K562 (cell line): ENCODE measurements around the gene GSK3B. TPM values are rescaled to one million over a fixed set of nuclear protein-coding genes. Genes with fewer than 3 reads are reported as not detected.

Source experiments
- ATAC-seq: fragments of 200-7000 bp; cut with Tn5 transposase; 3 replicates; pipeline ENCODE4 v1.9.1; 2020; ENCODE audit warnings: moderate library complexity
- BruUV-seq: library from RNA; stranded (reverse); fragments of 400-500 nt; replicated peaks from 2 replicates; lab custom pipeline; 2021; lab: Mats Ljungman, UMichigan
- CTCF ChIA-PET: fragments of 300-600 bp; formaldehyde crosslinking; extraction: SDS; loops from one replicate; lab custom pipeline; 2021; ENCODE audit warnings: low intra/inter-chr PET ratio; lab: Yijun Ruan, JAX
- POLR2A ChIA-PET: fragments of 300-600, 350-650 bp; sonication (Branson Sonifier 250); formaldehyde crosslinking; extraction: SDS; loops from one replicate; lab custom pipeline; 2021; ENCODE audit warnings: antibody characterized with exemption, inconsistent platforms; lab: Yijun Ruan, JAX
- DNase-seq, 4 experiments: peaks; one replicate each; pipeline versions ENCODE4 v3.0.0 to v3.0.0-alpha.2; 2011 to 2018; ENCODE audit warnings: low spot score in 3 of 4, mixed read lengths in 3 of 4; ENCODE audit errors: extremely low read depth in 1 of 4
- FAIRE-seq: peaks from 2 replicates; lab custom pipeline; 2011; peaks lifted over from hg19 to GRCh38; lab: Jason Lieb, UNC
- H2AFZ ChIP-seq: 2 replicates; pipeline ENCODE4 v1.6.0; 2011; ENCODE audit warnings: low read depth, low read length, control low read depth, inconsistent platforms
- H3K27ac ChIP-seq: fragments of 200-600 bp; 3 replicates; pipeline ENCODE4 v1.8.0; 2011; ENCODE audit warnings: low read depth, mild to moderate bottlenecking, control low read depth, inconsistent platforms, low read length, moderate library complexity, mixed read lengths; ENCODE audit errors: extremely low read depth
- H3K27me3 ChIP-seq, 2 experiments: fragments of 300-600 bp in 1 of 2; 2 replicates in 1 of 2; 3 replicates in 1 of 2; pipeline versions ENCODE4 v1.6.0 to v1.8.0; 2011; ENCODE audit warnings: inconsistent platforms in 2 of 2, low read length in 2 of 2, mild to moderate bottlenecking in 1 of 2, mixed read lengths in 1 of 2, moderate library complexity in 1 of 2; ENCODE audit not compliant: control insufficient read depth in 2 of 2, insufficient read depth in 2 of 2
- H3K36me3 ChIP-seq: fragments of 300-600 bp; 3 replicates; pipeline ENCODE4 v1.8.0; 2011; ENCODE audit warnings: mild to moderate bottlenecking, low read length, inconsistent platforms; ENCODE audit not compliant: control insufficient read depth, insufficient read depth
- H3K4me1 ChIP-seq, 2 experiments: fragments of 200-600 bp in 1 of 2; replicated peaks in 1 of 2; 2 replicates in 1 of 2; 3 replicates in 1 of 2; pipeline versions ENCODE4 v1.5.1 to v1.8.0; 2011; ENCODE audit warnings: inconsistent platforms in 2 of 2, low read length in 2 of 2, mild to moderate bottlenecking in 1 of 2, mixed read lengths in 1 of 2, moderate library complexity in 1 of 2; ENCODE audit not compliant: control insufficient read depth in 2 of 2, insufficient read depth in 2 of 2
- H3K4me2 ChIP-seq: 2 replicates; pipeline ENCODE4 v1.6.1; 2011; ENCODE audit warnings: low read length, control low read depth, inconsistent platforms, mixed read lengths; ENCODE audit not compliant: insufficient read depth
- H3K4me3 ChIP-seq: fragments of 200-600 bp; sonication (generic), shearing (Covaris generic); 2 replicates; pipeline ENCODE4 v1.5.1; 2016; ENCODE audit warnings: control low read depth, inconsistent platforms
- H3K79me2 ChIP-seq: fragments of 200-600 bp; 3 replicates; pipeline ENCODE4 v1.8.0; 2011; ENCODE audit warnings: low read length, inconsistent platforms; ENCODE audit not compliant: control insufficient read depth, insufficient read depth
- H3K9ac ChIP-seq, 2 experiments: 2 replicates each; pipeline versions ENCODE4 v1.6.0 to v1.6.1; 2011; ENCODE audit warnings: low read depth in 2 of 2, low read length in 2 of 2, control low read depth in 1 of 2, inconsistent platforms in 1 of 2, mild to moderate bottlenecking in 1 of 2, mixed read lengths in 1 of 2; ENCODE audit not compliant: insufficient read depth in 1 of 2
- H3K9me1 ChIP-seq: one replicate; pipeline ENCODE4 v1.6.0; 2011; ENCODE audit warnings: inconsistent platforms, mild to moderate bottlenecking, low read length, moderate library complexity; ENCODE audit not compliant: control insufficient read depth, insufficient read depth
- H3K9me3 ChIP-seq: replicated peaks from 2 replicates; pipeline ENCODE4 v1.5.1; 2011; ENCODE audit warnings: low read depth, low read length, inconsistent platforms; ENCODE audit not compliant: control insufficient read depth, insufficient read depth
- H4K20me1 ChIP-seq: replicated peaks from 2 replicates; pipeline ENCODE4 v1.6.1; 2011; ENCODE audit warnings: low read length, inconsistent platforms, mixed read lengths; ENCODE audit not compliant: control insufficient read depth, insufficient read depth
- CHAMP1 ChIP-seq: fragments of 450-650 bp; IDR thresholded peaks from 2 replicates; pipeline ENCODE4 v1.6.1; 2016; ENCODE audit warnings: mild to moderate bottlenecking
- E2F3 ChIP-seq: fragments of 250-450 bp; sonication (Bioruptor Pico); IDR thresholded peaks from 2 replicates; pipeline ENCODE4 v1.4.0; 2020; ENCODE audit warnings: mild to moderate bottlenecking
- KLF16 ChIP-seq: IDR thresholded peaks from 2 replicates; pipeline ENCODE4 v1.6.1; 2016; ENCODE audit warnings: antibody characterized with exemption
- PHF20 ChIP-seq: fragments of 450-650 bp; IDR thresholded peaks from 2 replicates; pipeline ENCODE4 v1.6.1; 2018; ENCODE audit not compliant: partially characterized antibody
- SMAD2 ChIP-seq: fragments of 150-350 bp; IDR thresholded peaks from 2 replicates; pipeline ENCODE4 v1.6.1; 2014; ENCODE audit warnings: low read depth, mild to moderate bottlenecking, low read length
- U2AF2 ChIP-seq: fragments of 200-400 bp; formaldehyde crosslinking; optimal IDR thresholded peaks from 2 replicates; pipeline ENCODE3; 2017; ENCODE audit warnings: low read depth, mild to moderate bottlenecking, low read length
- ZBTB33 ChIP-seq: sonication (generic); formaldehyde crosslinking; IDR thresholded peaks from 2 replicates; pipeline ENCODE4 v1.8.1; 2023; ENCODE audit warnings: mild to moderate bottlenecking, missing genetic modification reagents
- ZZZ3 ChIP-seq: fragments of 450-650 bp; IDR thresholded peaks from 2 replicates; pipeline ENCODE4 v1.6.1; 2016; ENCODE audit warnings: antibody characterized with exemption, mild to moderate bottlenecking, moderate library complexity
- WGBS: fragments of 100-300 bp; shearing (Covaris generic); methylation state at CpG from one replicate; pipeline ENCODE4 v1.1.6; 2016; ENCODE audit warnings: low coverage, mixed read lengths; ENCODE audit not compliant: insufficient coverage; ENCODE audit errors: missing lambda C conversion rate; 5-methylcytosine and 5-hydroxymethylcytosine counted together
- in situ Hi-C: fragments of 300-500 bp; cut with MboI; formaldehyde crosslinking; loops from 4 replicates; pipeline ENCODE4 v1.15.0; 2018; ENCODE audit warnings: inconsistent platforms, mixed read lengths
- intact Hi-C: fragments of 100-400 bp; cut with micrococcal nuclease; formaldehyde crosslinking; loops from 2 replicates; pipeline ENCODE4 v1.14.2; 2022
- polyA plus RNA-seq, 8 experiments: library from polyadenylated mRNA; depleted of rRNA in 4 of 8; stranded (reverse) in 5 of 8; unstranded in 3 of 8; fragments of >200 nt; fragmentation: Nextera tagmentation in 2 of 8; fragmentation: Illumina TruSeq in 1 of 8; extraction: Ambion mirVana in 2 of 8; extraction: Trizol in 1 of 8; gene quantifications; 2 replicates each; pipeline versions ENCODE4 v1.2.1 to v1.2.3, GENCODE V29; 2011 to 2014; ENCODE audit warnings: inconsistent platforms in 1 of 8, missing spikeins in 1 of 8
- total RNA-seq, 7 experiments: library from RNA; depleted of rRNA in 6 of 7; stranded (reverse); fragments of >200 nt in 6 of 7; fragmentation: Illumina TruSeq in 2 of 7; extraction: Trizol in 2 of 7; gene quantifications; 2 replicates each; pipeline versions ENCODE4 v1.2.1 to v1.2.3, GENCODE V29; 2011 to 2021; ENCODE audit warnings: low replicate concordance in 1 of 7
- TF ChIP-seq, protein P1 (sequence below): sonication (generic); formaldehyde crosslinking; IDR thresholded peaks from 2 replicates; pipeline ENCODE4 v1.8.0; 2022; ENCODE audit warnings: missing genetic modification reagents, mild to moderate bottlenecking, borderline replicate concordance

Gene GSK3B
- total and polyA plus RNA-seq, 9 of the 15 experiments (the other 6 are each of a cell fraction or from before 2014, with no cell fraction given): 4.7 to 25.0 (median 18.7) TPM

- WGBS: 46% methylated on average over 9 of the region's 10 CpGs
- Histone ChIP-seq H3K9ac (no peak overlapping the region), H3K36me3 (peaks cover 2% of the 10 kb centered on the region; the same call in 1 of the 3 replicates), H3K9me1 (no peaks in the 10 kb centered on the region), H4K20me1 (no peaks in the 10 kb centered on the region), H3K79me2 (no peaks in the 10 kb centered on the region), H3K27me3 (no peaks in the 10 kb centered on the region), H2AFZ (no peak overlapping the region), H3K4me3 (no peak overlapping the region), H3K4me1 (no peaks in the 10 kb centered on the region), H3K9me3 (no peaks in the 10 kb centered on the region), H3K27ac (no peak overlapping the region), H3K4me2 (no peak overlapping the region)
- FAIRE-seq (peak; percentile 73), ATAC-seq (peak; percentile 76), DNase-seq (peak; percentile 6 to 62 (median 11))
- ChIA-PET CTCF (interaction anchor here (1.3 to 1.5 kb wide), 2 partner anchors 291 to 667 kb away, joined by 3 to 5 read pairs; no protein-coding TSS in a partner anchor), POLR2A (interaction anchor here (0.6 to 1.3 kb wide), 3 partner anchors 15 to 253 kb away, joined by 3 to 4 read pairs (median 3); no protein-coding TSS in a partner anchor)
- in situ Hi-C loops: loop anchor here (25.0 kb wide), 1 partner anchor 545 kb away; no protein-coding TSS in a partner anchor
- intact Hi-C loops: loop anchor here (5.0 to 10.0 kb wide), 2 partner anchors 200 to 523 kb away; partner anchors contain the start of gene GSK3B
- BruUV-seq: no TSS peak
- 0 out of 2 replicates have a peak, but pooled peaks have one; percentile 27 for TF ChIP-seq KLF16
- TF ChIP-seq, protein P1, sequence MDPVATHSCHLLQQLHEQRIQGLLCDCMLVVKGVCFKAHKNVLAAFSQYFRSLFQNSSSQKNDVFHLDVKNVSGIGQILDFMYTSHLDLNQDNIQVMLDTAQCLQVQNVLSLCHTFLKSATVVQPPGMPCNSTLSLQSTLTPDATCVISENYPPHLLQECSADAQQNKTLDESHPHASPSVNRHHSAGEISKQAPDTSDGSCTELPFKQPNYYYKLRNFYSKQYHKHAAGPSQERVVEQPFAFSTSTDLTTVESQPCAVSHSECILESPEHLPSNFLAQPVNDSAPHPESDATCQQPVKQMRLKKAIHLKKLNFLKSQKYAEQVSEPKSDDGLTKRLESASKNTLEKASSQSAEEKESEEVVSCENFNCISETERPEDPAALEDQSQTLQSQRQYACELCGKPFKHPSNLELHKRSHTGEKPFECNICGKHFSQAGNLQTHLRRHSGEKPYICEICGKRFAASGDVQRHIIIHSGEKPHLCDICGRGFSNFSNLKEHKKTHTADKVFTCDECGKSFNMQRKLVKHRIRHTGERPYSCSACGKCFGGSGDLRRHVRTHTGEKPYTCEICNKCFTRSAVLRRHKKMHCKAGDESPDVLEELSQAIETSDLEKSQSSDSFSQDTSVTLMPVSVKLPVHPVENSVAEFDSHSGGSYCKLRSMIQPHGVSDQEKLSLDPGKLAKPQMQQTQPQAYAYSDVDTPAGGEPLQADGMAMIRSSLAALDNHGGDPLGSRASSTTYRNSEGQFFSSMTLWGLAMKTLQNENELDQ (CRISPR knock-in tag): no peak
- TF ChIP-seq CHAMP1: 0 out of 2 replicates have a peak, but pooled peaks have one; percentile 25
- TF ChIP-seq SMAD2: no peak
- no peak for TF ChIP-seq PHF20
- TF ChIP-seq U2AF2: no peak
- no peak for TF ChIP-seq ZZZ3
- peak; percentile 79 for TF ChIP-seq ZBTB33
- no peak for TF ChIP-seq E2F3
Observed at GRCh38 chr3:119891944-119892721, 202.1 kb downstream of the GSK3B start.
